ENCODE results near the gene ZMYM4. TPM values are rescaled to one million over a fixed set of nuclear protein-coding genes. Genes with fewer than 3 reads are reported as not detected.

Gene ZMYM4
- total and polyA plus RNA-seq, 7 donors, result 4.2 to 46.0 (median 36.7) TPM

- intact Hi-C loops (cut with DNase I), result no loop called here
- Histone ChIP-seq H3K4me1 (no peaks in the 10 kb centered on the region), H3K36me3 (no peaks in the 10 kb centered on the region), H3K9me3 (no peaks in the 10 kb centered on the region), H3K27ac (no peak overlapping the region), H3K4me3 (no peak overlapping the region), H3K27me3 (no peaks in the 10 kb centered on the region)
- TF ChIP-seq POLR2AphosphoS5 (IDR thresholded peaks at IDR 0.05), result no peak
- no peak for TF ChIP-seq EP300 (IDR thresholded peaks at IDR 0.05)
- no peak for TF ChIP-seq CTCF (IDR thresholded peaks at IDR 0.05)
- no peak for TF ChIP-seq POLR2A (IDR thresholded peaks at IDR 0.05)
- DNase-seq, result no peak
- WGBS, 2 donors, result 89 to 93% methylated on average over 6 of the region's 6 CpGs
These were observed 82.4 kb downstream of the ZMYM4 start for GRCh38 chr1:35350872-35351271.

GRCh38 chr1:35359995-35360394 is 91.5 kb downstream of the ZMYM4 start:
- no peak overlapping the region for H3K4me3 ChIP-seq
- DNase-seq, result no peak
- TF ChIP-seq CTCF (IDR thresholded peaks at IDR 0.05) (no peak), POLR2AphosphoS5 (IDR thresholded peaks at IDR 0.05) (no peak), POLR2A (IDR thresholded peaks at IDR 0.05) (no peak), EP300 (IDR thresholded peaks at IDR 0.05) (no peak)
- peaks cover 0 to 10% (median 4%) of the 10 kb centered on the region in 4 donors for H3K4me1 ChIP-seq
- H3K27me3 ChIP-seq, result no peaks in the 10 kb centered on the region
- H3K9me3 ChIP-seq, result no peaks in the 10 kb centered on the region
- H3K27ac ChIP-seq, result no peak overlapping the region
- peaks cover 0 to 19% (median 3%) of the 10 kb centered on the region in 4 donors for H3K36me3 ChIP-seq
- intact Hi-C loops (cut with DNase I), result no loop called here

- intact Hi-C loops (cut with DNase I), result no loop called here
- Histone ChIP-seq H3K9me3 (no peaks in the 10 kb centered on the region), H3K36me3 (peaks cover 0 to 19% (median 3%) of the 10 kb centered on the region in 4 donors), H3K4me3 (no peak overlapping the region), H3K27ac (no peak overlapping the region), H3K4me1 (peaks cover 0 to 10% (median 4%) of the 10 kb centered on the region in 4 donors), H3K27me3 (no peaks in the 10 kb centered on the region)
- WGBS, 2 donors, result 69 to 90% methylated on average over 3 of the region's 3 CpGs
- no peak for DNase-seq
- no peak for TF ChIP-seq POLR2AphosphoS5 (IDR thresholded peaks at IDR 0.05)
- TF ChIP-seq POLR2A (IDR thresholded peaks at IDR 0.05), result no peak
- TF ChIP-seq EP300 (IDR thresholded peaks at IDR 0.05), result no peak
- no peak for TF ChIP-seq CTCF (IDR thresholded peaks at IDR 0.05)
These were observed 93.1 kb downstream of the ZMYM4 start for GRCh38 chr1:35361638-35362037.

GRCh38 chr1:35364741-35365140 is 96.2 kb downstream of the ZMYM4 start:
- Histone ChIP-seq H3K36me3 (peaks cover 0 to 19% (median 3%) of the 10 kb centered on the region in 4 donors), H3K4me1 (peaks cover 0 to 11% (median 4%) of the 10 kb centered on the region in 4 donors), H3K9me3 (no peaks in the 10 kb centered on the region), H3K27me3 (no peaks in the 10 kb centered on the region), H3K27ac (no peak overlapping the region), H3K4me3 (no peak overlapping the region)
- DNase-seq, result no peak
- intact Hi-C loops (cut with DNase I), result no loop called here
- TF ChIP-seq CTCF (IDR thresholded peaks at IDR 0.05) (no peak), POLR2A (IDR thresholded peaks at IDR 0.05) (no peak), EP300 (IDR thresholded peaks at IDR 0.05) (no peak), POLR2AphosphoS5 (IDR thresholded peaks at IDR 0.05) (no peak)
- WGBS, 2 donors, result 76 to 89% methylated on average over 3 of the region's 3 CpGs

GRCh38 chr1:35367914-35368313 is 99.4 kb downstream of the ZMYM4 start:
- no peak for DNase-seq
- Histone ChIP-seq H3K27ac (no peak overlapping the region), H3K27me3 (no peaks in the 10 kb centered on the region), H3K4me1 (peaks cover 0 to 22% (median 12%) of the 10 kb centered on the region in 4 donors), H3K4me3 (no peak overlapping the region), H3K36me3 (peaks cover 0 to 4% (median 2%) of the 10 kb centered on the region in 4 donors), H3K9me3 (no peaks in the 10 kb centered on the region)
- intact Hi-C loops (cut with DNase I), result no loop called here
- WGBS, 2 donors, result 98 to 100% methylated on average over 2 of the region's 2 CpGs
- no peak for TF ChIP-seq POLR2A (IDR thresholded peaks at IDR 0.05)
- no peak for TF ChIP-seq EP300 (IDR thresholded peaks at IDR 0.05)
- no peak for TF ChIP-seq CTCF (IDR thresholded peaks at IDR 0.05)
- no peak for TF ChIP-seq POLR2AphosphoS5 (IDR thresholded peaks at IDR 0.05)
